ENCODE results near the gene PGLYRP3. TPM values are rescaled to one million over a fixed set of nuclear protein-coding genes. Genes with fewer than 3 reads are reported as not detected.

PGLYRP3 gene
- total and polyA plus RNA-seq, 2 experiments from 2014 or later: not detected

- peaks cover 4% of the 10 kb centered on the region; the same call in 1 of the 2 replicates for H3K9me2 ChIP-seq (ENCODE audit: insufficient read depth)
- no peak for ATAC-seq
- peaks cover 4% of the 10 kb centered on the region for H3K27me3 Mint-ChIP-seq (ENCODE audit: insufficient read depth, low read depth, poor library complexity)
Observed at GRCh38 chr1:153253693-153254092, 59.1 kb downstream of the PGLYRP3 start.

More at GRCh38 chr1:153253693-153254092, 59.1 kb downstream of the PGLYRP3 start:
- peaks cover 5% of the 10 kb centered on the region for H3K27me3 ChIP-seq (ENCODE audit: insufficient read depth)
- H3K4me1 Mint-ChIP-seq: no peaks in the 10 kb centered on the region
- H3K27ac Mint-ChIP-seq: no peak overlapping the region; the same call in 1 of the 2 replicates
- no peak overlapping the region for H3K4me3 Mint-ChIP-seq
- H3K36me3 ChIP-seq (ENCODE audit: insufficient read depth): no peaks in the 10 kb centered on the region
- H3F3A ChIP-seq (replicated peaks; ENCODE audit: low read depth): no peaks in the 10 kb centered on the region
- H3K9me3 Mint-ChIP-seq: no peaks in the 10 kb centered on the region
- DNase-seq (ENCODE audit: low spot score): no peak
- TF ChIP-seq ZNF331 (CRISPR knock-in tag; IDR thresholded peaks at IDR 0.05; ENCODE audit: low read depth) (no peak), EZH2 (IDR thresholded peaks at IDR 0.05; ENCODE audit: low read depth, unreplicated experiment) (no peak), CTCF (conservative IDR thresholded peaks at IDR 0.05; ENCODE audit: low read depth in 2 of 2) (no peak), EZH2phosphoT487 (IDR thresholded peaks at IDR 0.05; ENCODE audit: unreplicated experiment) (no peak), JUNB (IDR thresholded peaks at IDR 0.05; ENCODE audit: unreplicated experiment) (no peak), POLR2AphosphoS5 (IDR thresholded peaks at IDR 0.05; ENCODE audit: low read depth) (no peak), ZNF114 (CRISPR knock-in tag; IDR thresholded peaks at IDR 0.05) (no peak)
- TF ChIP-seq, protein P1, sequence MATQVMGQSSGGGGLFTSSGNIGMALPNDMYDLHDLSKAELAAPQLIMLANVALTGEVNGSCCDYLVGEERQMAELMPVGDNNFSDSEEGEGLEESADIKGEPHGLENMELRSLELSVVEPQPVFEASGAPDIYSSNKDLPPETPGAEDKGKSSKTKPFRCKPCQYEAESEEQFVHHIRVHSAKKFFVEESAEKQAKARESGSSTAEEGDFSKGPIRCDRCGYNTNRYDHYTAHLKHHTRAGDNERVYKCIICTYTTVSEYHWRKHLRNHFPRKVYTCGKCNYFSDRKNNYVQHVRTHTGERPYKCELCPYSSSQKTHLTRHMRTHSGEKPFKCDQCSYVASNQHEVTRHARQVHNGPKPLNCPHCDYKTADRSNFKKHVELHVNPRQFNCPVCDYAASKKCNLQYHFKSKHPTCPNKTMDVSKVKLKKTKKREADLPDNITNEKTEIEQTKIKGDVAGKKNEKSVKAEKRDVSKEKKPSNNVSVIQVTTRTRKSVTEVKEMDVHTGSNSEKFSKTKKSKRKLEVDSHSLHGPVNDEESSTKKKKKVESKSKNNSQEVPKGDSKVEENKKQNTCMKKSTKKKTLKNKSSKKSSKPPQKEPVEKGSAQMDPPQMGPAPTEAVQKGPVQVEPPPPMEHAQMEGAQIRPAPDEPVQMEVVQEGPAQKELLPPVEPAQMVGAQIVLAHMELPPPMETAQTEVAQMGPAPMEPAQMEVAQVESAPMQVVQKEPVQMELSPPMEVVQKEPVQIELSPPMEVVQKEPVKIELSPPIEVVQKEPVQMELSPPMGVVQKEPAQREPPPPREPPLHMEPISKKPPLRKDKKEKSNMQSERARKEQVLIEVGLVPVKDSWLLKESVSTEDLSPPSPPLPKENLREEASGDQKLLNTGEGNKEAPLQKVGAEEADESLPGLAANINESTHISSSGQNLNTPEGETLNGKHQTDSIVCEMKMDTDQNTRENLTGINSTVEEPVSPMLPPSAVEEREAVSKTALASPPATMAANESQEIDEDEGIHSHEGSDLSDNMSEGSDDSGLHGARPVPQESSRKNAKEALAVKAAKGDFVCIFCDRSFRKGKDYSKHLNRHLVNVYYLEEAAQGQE (IDR thresholded peaks at IDR 0.05; ENCODE audit: unreplicated experiment): no peak
- TF ChIP-seq, protein P2, sequence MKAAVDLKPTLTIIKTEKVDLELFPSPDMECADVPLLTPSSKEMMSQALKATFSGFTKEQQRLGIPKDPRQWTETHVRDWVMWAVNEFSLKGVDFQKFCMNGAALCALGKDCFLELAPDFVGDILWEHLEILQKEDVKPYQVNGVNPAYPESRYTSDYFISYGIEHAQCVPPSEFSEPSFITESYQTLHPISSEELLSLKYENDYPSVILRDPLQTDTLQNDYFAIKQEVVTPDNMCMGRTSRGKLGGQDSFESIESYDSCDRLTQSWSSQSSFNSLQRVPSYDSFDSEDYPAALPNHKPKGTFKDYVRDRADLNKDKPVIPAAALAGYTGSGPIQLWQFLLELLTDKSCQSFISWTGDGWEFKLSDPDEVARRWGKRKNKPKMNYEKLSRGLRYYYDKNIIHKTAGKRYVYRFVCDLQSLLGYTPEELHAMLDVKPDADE (IDR thresholded peaks at IDR 0.05): no peak
- no peaks in the 10 kb centered on the region for H4K20me1 ChIP-seq (replicated peaks; ENCODE audit: insufficient read depth)
- H3K4me2 ChIP-seq: no peak overlapping the region
- no peaks in the 10 kb centered on the region for H3K4me1 ChIP-seq (ENCODE audit: insufficient read depth)
- H3K79me2 ChIP-seq (replicated peaks; ENCODE audit: insufficient read depth): no peaks in the 10 kb centered on the region
- H3K4me3 ChIP-seq: no peak overlapping the region
- no peak overlapping the region for H3K27ac ChIP-seq (ENCODE audit: low read depth)
- H3K36me3 Mint-ChIP-seq (ENCODE audit: low read depth): no peaks in the 10 kb centered on the region
- H2AFZ ChIP-seq: no peak overlapping the region
